Adrenal gland (tissue), 5 donors: ENCODE results near the gene INSM1.

Experiments
- CTCF ChIP-seq, 6 experiments: fragments of 450-650 bp in 4 of 6; fragments of 200-600 bp in 2 of 6; sonication (generic) in 1 of 6; IDR thresholded peaks; 1 replicate in 5 of 6; 2 replicates in 1 of 6; pipeline versions ENCODE4 v1.5.1 to v1.8.0; 2016 to 2021; ENCODE audit warnings: antibody characterized with exemption in 6 of 6, mild to moderate bottlenecking in 2 of 6, moderate library complexity in 1 of 6
- POLR2A ChIP-seq, 2 donors: fragments of 450-650 bp; IDR thresholded peaks; one replicate each; pipeline ENCODE4 v1.6.1; 2017; ENCODE audit warnings: antibody characterized with exemption in 2 of 2, mild to moderate bottlenecking in 2 of 2, moderate library complexity in 1 of 2
- donor health status: DM: no; HTN: no; CAD: no.

GRCh38 chr20:20371681-20372080, 3.8 kb downstream of the INSM1 start:
- TF ChIP-seq CTCF (IDR thresholded peaks at IDR 0.05) (no peak), POLR2A (IDR thresholded peaks at IDR 0.05) (no peak)
